GM21529 (cell line): Measurements from ENCODE around the gene PTPN3.

ENCODE experiments used
- ATAC-seq: cut with Tn5 transposase; IDR thresholded peaks from one replicate; pipeline ENCODE4 v1.9.1; 2021; ENCODE audit not compliant: unreplicated experiment

The PTPN3 gene

DNA sequence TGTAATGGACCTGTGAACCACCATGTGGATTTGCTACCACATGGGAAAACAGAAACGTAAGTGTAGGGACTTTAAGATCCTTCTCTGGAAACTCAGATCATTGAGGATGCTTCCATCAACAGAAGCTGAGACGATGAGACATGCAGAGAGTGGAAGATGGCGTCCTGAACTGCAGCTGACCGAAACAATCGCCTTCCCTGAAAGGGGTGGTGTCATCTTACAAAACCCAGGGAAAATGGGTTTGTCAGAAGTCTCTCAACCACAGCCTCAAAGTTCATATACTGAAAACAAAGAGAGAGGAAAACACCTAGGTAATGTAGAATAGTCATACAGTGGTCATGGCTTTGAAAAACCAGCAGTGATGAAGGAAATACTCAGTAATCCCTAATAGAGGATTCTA is 6.6 kb upstream of the PTPN3 start:
- ATAC-seq: no peak

DNA sequence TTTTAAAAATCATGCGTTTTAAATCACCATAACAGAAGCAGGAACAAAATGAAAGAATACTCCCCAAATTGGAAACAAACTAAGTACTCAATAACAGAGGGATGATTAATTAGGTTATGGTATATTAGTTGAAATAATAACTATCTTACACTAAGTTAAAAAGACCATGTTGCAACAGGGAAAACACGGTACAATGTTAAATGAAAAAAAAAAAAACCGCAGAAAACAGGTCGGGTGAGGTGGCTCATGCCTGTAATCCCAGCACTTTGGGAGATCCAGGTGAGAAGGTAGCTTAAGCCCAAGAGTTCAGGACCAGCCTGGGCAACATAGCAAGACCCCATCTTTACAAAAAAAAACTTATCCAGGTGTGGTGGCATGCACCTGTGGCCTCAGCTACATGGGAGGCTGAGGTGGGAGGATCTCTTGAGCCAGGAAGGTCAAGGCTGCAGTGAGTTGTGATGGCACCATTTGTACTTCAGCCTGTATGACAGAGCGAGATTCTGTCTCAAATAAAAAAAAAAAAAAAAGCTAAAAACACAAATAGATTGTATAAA is 2.4 kb upstream of the PTPN3 start:
- no peak for ATAC-seq

DNA sequence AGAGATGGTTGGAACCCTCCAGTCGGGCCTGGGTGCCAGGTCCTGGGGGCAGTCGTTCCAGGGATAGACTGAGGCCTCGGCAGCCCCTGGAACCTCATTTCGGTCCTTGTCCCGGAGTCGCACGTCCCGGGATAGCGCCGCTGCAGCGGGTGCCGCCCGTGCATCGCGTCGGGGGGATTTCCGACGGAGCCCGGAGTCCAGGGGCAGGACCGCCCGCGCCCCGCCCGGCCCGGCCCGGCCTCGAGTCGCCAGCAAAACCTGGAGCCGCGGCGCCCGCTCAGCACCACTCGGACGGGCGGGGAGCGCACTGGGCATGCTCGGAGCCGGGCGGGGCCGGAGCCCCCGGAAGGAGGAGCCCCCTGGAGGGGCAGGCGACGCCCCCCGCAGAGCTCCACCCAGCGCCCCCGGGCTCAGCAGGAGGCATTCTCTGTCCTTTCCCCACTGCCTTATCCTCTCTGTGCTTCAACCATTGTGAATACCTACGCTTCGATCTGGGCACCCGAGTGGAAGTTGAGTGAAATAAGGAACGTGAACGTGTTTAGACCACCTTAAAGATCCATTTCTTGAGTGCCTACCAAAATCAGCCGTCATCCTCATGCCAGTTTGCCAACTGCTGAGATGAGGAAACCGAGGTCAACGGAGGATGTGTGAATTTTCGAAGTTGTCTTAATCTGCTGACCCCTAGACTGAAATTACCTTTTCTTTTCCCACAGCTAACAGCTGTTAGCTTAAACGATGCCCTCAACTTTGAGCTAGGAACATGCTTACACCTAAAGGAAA is 1.7 kb upstream of the PTPN3 start:
- no peak for ATAC-seq

DNA sequence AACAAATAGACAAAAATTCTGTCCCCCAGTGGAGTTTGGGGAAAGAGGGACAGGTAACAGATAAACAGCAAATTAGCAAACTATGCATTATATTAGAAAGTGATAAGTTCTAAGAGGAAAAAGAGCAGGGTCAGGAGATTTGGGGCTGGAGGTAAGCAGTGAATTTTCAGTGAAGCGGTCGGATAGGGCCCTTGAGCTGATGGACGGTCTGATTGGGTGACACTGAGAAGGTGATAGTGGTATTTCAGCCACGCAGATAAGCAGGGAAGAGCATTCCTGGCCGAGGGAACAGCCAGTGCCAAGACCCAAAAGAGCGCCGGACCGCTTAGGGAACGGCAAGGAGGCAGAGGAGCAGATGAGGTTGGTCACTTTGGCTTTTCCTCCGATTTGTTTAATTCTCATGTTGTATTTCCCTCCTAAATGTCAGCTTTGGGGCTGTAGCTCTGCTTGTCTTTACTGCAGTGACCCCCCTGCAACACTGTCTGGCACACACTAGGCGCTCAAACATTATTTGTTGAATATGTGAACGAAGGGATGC is 1.1 kb upstream of the PTPN3 start:
- ATAC-seq: no peak

DNA sequence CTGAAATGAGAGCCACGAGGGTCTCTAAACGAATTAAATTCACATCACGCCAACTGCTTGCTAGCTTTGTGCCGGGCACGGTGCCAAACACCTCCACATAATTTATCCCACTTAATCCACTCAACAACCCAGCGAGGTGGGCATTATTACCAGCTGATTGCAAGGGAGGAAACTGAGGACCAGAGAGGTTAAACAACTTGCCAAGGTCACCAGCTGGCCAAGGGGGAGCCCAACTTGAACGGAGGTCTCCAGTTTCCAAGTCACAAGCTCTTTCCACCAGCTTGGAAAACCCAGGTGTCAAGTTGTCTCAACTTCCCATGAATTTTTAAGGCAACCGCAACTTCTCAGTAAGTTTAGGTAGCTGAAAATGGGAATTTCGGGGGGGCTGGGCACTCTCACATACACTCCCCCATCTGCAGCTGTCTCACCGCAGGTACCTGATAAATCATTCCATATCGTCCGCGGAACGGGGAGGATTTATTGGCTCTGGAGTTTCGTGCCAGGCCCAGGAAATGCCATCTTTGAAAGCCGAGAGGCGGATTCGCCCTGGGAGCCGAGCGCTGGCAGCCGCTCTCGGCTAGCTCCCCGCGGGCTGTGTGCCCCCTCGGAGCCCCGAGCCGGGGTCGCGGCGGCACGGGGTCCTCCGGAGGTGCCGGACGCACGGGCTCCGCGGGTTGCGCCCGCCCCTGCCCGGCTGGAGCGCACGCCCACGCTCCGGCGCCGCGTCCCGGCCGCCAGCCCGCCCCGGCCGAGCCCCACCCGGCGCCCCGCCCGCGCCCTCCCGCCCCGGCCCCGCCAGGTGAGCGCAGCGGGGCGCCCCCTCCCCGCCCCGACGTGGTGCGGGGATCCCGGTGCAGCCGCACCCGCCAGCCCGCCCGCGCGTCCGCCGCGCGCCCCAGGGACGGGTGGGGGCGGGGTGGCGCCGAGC is 617 bp downstream of the PTPN3 start:
- ATAC-seq: no peak

DNA sequence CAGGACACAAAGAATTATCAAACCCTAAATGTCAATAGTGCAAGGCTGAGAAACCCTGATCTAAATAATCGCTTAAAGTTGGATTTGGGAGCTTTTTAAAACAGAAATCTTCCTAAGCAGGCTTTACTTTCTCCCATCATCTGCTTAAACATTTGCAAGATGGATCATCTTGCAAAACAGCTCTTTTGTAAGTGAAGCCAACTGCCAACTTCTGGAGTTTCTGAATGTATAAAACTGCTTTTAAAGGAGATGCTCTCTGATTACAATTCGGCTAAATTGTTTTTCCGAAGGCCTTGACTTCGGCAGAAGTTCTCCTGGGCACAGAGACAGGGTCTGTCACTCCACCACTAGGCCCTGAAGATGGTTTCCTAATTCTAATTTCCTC is 1.3 kb downstream of the PTPN3 start:
- ATAC-seq: no peak

DNA sequence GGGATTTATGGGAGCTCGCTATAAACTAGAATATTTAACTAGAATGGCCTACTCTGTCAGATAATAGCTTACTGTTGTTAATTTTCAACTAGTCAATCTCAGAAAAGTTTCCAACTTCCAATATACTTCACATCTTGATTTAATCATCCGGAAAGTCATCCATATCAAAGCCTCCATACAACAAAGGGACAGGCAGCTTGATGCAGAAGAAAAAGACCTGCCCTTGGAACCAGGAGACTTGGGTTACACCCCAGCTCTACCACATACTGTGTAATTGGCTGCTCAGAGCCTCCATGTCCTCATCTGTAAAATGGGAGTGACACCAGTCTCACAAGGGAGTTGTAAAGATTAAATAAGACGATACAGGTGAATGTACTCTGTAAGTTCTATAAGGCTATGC is 1.9 kb downstream of the PTPN3 start:
- ATAC-seq: no peak

DNA sequence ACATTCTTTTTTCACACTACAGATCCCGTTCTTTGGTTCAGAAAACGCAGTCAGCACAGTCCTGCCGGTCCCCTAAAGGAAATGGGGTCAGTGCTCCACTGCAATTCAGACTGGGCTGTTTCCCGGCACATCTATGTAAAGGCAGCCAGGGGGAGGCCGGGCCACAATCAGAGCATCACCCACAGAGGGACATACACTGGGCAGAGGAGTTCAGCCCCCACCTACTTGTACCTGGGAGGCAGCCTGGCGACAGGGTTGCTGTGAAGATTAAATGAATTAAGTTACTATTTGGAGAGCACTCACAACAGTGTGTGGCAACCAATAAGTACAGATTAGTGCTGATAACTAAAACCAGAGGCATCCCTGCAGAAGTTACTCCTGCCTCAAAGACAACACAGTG is 4.5 kb downstream of the PTPN3 start:
- ATAC-seq: no peak

DNA sequence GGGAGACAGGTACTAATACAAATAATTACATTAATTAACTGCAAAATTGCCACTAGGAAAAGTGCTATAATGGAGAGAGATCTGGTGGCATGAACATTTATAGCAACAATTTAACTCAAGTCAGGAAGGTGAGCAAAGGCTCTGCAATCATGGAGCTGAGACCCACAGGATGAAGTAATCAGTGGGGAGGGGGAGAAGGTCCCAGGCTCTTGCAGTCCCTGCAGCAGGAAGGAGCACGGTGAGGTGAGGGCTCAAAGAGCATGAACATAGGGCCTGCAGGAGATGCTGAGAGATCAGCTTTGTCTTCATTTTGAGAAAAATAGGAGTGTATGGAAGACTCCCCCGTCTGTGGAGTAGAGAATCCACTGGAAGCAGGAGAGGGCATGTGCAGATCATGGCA is 6.5 kb downstream of the PTPN3 start:
- ATAC-seq: no peak

DNA sequence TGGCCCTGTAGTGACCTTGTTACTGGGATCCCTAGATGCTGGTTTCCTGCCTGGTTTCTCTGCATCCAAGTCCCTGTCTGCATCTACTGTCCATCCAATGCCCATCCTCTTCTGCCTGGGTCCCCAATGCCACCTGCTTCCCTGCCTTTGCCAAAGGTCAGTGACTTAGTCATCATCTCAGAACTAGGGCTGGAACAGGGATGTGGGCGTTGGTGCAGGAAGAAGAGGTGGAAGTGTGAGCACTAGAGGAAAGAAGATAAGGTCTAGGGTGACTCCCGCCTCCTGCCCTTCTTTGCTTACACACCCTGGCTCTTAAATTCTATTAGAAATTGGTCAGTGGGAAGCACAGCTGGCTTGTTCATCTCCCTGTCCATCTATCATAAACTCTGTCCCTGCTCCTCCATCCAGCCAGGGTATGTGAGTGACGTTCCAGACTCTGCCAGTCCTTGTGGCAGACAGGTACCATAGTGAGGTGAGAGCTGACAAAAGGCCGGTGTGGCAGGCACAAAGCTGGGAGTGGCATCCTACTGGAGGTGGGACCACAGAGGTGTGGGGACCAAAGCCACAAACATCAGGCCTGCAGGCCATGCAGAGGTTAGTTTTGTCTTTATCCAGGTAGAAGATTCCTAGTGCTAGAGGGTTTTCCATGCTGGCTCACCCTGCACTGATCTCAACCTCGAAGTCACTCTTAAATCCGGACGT is 9.2 kb downstream of the PTPN3 start:
- ATAC-seq: no peak

DNA sequence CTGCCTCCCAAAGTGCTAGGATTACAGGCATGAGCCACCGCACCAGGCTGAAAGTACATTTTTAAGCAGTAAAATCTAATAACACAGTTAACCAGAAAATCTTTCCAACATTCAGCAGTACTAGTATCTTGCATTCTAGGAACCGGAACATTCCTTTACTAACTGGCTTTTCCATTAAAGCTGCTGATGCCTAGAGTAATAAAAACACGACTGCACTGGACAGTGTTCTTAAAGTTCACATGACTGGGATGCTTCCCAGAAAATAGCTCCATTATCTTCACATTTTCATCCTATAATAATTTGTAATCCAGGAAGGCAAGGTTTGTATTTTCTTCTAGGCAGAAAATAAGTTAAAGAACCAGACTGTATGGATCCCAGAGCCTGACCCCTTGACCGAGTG is 9.8 kb downstream of the PTPN3 start:
- ATAC-seq: no peak

DNA sequence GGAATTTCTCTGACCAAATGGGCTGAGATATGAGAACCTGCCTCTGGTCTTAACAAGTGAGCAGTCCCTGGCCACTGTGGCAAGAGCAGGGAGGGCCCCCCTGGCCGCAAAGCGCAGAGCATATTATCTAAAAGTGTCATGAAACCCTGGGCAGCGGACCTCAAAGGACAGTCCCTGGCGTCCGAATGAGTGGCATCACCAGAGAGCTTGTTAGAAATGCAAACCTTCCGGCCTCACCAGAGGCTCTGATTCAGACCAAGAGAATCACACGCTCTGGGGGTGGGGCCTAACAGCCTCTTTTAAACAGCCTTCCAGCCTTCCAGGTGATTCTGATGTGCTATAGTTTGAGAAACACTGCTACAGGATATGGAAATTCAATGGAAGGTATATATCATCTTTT is 10.9 kb downstream of the PTPN3 start:
- ATAC-seq: peak; percentile 82

DNA sequence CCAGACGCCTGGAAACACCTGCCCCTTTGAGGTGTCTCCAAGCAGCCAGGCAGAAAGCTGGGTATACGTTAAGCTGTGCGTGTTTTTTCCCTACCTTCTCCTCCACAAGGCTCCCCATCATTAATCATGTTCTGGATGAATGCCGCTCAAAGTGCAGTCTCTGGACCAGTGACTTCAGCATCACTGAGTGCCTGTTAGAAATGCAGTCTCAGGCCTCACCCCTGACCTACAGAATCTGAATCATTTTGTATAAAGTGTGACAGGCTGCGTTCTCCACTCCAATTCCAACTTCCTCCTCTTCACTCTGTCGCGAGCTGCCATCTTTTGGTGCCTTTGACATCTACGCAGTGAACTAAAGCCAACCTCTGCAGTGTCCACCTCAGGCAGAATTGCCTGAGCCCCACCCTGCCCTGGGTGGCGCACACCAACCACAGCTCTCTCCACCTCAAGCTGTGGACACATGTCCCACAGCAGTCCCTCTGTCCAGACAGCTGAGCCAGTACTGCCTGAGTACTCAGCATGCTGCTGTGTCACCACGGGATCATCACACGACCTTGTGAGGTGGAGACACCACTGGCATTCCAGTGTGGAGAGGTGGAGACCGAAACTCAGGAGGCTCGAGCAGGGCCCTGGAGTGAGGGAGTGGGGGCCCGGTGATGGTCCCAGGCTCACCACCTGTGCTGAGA is 14.2 kb downstream of the PTPN3 start:
- ATAC-seq: no peak

DNA sequence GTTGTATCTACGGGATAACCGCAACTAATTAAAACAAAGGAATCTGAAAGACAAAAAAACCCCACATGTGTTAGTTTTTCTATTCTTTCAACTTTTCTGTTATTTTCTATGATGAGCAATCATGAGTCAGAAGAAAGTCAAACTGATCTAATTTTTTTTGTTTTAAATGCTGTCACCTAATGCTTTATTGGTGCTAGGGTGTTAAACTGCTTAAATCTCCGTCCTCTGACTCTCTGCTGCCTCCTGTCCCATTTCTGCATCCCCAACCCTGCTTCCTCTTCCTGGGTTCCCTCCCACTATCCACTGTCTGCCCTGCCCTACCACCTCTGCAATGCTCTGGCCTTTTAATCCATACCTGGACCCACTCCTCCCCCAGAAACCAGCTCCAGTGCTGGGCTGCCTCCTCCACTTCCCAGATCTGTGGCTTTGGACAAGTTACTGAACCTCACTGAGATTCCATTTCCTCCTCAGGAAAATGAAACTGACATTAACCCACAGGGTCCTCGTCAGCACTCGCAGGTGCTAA is 15.7 kb downstream of the PTPN3 start:
- no peak for ATAC-seq

DNA sequence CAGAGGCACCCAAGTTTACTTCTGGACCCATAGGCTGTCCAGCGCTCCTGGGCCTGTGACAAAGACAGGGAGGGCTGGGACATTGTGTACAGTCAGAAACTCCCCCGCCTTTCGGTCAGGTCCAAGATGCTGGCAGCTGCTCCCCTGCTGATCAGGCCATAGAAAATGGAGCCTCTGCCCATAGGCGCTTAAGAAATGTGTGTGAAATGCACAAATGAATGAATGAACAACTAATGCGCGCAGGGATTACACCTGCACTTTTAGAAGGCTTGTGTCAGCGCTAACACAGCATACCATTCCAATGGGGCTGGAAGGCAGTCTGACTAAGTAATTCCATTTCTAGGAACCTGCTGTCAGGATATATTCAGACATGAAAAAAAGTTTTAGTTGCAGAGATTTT is 16.3 kb downstream of the PTPN3 start:
- ATAC-seq: no peak

DNA sequence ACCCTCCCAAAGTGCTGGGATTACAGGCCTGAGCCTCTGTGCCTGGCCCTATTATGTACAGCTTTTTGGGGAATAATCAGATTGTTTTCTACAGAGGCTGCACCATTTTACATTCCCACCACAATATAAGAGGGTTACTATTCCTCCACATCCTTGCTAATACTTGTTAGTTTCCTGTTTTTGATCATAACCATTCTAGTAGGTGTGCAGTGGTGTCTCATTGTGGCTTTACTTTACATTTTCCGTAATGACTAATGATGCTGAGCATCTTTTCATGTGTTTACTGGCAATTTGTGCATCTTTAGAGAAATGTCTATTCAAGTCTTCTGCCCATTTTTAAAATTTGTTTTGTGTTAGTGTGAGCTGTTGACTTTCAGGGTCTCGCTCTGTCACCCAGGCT is 18.3 kb downstream of the PTPN3 start:
- ATAC-seq: no peak

DNA sequence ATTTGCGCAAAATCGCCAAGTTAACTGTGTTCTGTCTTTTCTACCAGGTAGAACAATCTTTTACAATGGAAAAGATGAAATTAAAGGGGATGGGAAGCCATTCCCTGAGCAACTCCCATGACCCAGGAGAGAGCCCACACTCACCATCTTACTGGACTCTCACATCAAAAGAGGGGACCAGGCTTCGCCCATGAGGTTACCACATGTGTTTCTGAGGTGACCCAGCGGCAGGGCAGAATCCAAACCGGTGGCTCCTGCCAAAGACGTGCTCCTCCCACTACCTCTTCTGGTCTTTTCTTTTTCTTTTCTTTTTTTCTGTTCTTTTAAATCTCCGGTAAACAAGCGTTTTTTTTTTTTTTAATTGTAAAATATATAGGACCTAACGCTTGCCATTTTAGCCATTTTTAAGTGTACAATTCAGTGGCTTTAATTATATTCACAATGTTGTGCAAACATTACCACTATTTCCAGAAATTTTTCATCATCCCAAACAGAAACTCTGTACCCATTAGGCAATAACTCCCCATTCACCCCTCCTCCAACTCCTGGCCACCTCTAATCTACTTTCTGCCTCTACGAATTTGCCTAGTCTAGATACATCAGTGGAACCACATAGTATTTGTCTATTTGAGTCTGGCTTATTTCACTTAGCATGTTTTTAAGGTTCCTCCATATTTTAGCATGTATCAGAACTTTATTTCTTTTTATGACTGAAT is 19.3 kb downstream of the PTPN3 start:
- ATAC-seq: no peak

DNA sequence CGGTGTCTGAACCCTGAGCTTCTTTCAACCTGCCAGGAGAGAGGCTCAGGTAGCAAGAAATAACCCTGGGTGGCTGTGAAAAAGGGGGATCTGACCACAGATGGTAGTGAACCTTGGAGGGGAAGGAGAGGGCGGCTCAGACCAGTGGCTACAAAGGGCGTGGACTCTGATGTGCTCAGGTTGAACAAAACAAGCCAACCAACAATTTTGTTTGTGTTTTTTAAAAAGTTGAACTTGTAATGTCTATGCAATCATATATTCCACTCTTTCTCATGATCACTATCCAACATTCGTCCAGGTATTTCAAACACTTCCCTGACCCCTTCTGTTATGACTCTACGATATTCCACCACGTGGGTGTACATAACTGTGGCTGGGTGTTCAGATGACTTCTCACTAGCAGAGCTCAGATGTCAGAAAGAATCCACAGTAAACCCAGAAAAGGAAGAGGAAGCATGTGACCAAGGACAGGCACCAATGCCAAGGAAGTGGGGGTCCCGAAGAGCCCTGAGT is 20.0 kb downstream of the PTPN3 start:
- no peak for ATAC-seq

DNA sequence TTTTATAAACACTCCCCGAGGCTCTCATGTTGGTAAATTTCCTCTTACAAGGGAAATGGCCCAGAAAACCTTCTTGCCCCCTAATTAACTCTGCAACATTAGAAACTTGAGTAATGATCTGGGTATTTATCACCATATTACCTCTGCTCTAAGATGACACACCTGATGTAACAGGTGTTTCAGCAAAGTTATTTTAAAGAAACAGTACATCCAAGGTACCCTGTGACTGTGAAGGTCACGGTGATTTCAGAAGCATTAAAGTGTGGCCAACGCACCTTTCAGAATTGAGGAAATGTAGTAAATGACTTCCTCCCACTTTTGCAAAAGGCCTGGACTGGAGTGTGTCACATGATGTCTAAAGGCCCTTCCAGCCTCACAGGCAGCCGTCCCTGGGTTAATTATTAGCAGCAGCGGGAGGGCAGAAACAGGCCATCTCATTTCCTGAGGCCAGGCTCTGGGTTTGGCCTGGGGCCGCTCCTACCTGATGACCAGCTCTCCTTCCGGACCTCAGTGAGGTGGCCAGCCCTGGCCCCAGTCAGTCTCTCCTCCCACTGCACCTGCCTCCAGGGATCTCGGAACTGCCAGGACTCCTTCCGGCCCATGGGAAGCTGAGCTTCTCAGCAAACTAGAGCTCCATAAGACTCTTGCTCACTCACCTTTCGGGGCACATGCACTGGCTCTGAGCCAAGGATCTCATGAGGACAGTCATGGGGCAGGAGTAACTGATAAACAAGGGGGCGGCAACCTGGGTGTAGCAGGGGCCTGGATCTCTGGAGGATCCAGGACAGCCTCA is 20.7 kb downstream of the PTPN3 start:
- ATAC-seq: peak; percentile 83
